HG03571 (cell line): ENCODE results near the gene TWF2.
"Not testable (repeated sequence)": the region's sequence is repeated elsewhere in the genome, so short reads cannot be mapped to it uniquely, and the experiment has no call there.

Experiments used
- ATAC-seq: cut with Tn5 transposase; IDR thresholded peaks from one replicate; pipeline ENCODE4 v1.9.1; 2021; ENCODE audit not compliant: unreplicated experiment

The TWF2 gene

DNA sequence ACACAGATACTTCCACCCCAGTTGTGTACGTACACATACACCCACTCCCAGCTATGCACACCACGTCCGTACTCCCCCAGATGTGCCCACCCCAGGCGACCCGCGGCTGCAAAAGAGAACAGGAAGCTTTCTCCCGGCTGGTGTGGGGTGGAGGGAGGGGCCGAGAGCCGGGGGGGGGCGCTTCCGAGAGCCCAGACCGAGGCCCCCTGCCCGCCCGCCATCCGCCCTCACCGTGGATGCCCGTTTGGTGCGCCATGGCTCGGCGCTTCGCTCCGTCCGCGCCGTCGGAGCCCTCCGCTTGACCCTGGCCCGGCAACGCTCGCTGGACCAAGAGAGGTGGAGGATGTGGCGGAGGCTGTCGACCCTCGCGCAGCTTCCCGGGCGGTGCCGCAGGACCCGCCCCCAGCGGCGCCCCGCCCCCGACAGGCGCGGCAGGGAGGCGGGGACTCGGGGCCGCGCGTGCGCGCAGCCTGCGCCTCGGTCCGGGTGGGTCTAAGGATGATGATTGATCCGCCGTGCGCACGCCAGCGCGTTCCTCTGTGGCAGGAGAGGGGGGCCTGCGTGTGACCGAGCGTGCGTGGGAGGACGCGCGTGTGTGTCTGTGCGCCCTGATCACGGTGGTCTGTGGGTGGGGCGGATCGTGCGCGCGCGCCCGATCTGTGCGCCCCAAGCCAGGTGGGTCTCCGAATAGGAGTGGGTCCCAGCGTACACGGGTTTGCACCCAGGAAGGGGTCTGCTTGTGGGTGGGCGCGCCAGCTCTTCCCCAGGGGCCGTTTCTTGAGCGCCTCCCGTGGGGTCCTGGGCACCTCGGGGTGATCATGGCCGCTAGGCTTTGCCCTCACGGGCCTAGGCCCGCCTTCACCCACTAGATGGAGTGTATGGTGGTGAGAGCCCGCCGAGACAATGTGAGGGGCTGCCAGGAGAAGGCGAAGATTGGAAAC is at the start of gene TWF2:
TSS of gene TWF2 (minus strand) at position 398 of the 941 bp plus-strand sequence. CDS start at position 256, 142 bp downstream.
- ATAC-seq, result peak; percentile 65

DNA sequence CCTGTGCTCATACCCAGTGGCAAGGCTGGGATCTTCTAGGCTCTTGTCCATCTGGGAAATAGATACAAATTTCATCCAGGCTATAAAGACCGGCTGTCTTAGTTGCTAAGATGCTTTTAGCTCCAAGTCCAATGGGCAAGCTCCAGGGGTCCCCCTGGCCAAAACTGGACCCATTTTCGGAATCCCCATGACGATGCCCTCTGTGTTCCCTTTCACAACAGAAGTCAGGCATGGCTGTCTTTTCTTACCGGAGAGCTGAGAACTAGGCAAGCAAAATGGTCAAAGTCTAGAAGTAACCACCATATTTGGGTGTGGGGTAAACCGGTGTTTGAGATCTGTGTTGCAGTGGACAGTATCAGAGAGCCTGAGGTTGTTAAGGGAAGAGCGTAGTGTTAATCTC is 49.7 kb upstream of the TWF2 start:
- no peak for ATAC-seq

- ATAC-seq, result no peak
Measured at GRCh38 chr3:52286777-52287110, 47.8 kb upstream of the TWF2 start.

GRCh38 chr3:52284051-52284450 is 45.1 kb upstream of the TWF2 start:
- ATAC-seq, result not testable (repeated sequence)

GRCh38 chr3:52283306-52283705 is 44.3 kb upstream of the TWF2 start:
- no peak for ATAC-seq

DNA sequence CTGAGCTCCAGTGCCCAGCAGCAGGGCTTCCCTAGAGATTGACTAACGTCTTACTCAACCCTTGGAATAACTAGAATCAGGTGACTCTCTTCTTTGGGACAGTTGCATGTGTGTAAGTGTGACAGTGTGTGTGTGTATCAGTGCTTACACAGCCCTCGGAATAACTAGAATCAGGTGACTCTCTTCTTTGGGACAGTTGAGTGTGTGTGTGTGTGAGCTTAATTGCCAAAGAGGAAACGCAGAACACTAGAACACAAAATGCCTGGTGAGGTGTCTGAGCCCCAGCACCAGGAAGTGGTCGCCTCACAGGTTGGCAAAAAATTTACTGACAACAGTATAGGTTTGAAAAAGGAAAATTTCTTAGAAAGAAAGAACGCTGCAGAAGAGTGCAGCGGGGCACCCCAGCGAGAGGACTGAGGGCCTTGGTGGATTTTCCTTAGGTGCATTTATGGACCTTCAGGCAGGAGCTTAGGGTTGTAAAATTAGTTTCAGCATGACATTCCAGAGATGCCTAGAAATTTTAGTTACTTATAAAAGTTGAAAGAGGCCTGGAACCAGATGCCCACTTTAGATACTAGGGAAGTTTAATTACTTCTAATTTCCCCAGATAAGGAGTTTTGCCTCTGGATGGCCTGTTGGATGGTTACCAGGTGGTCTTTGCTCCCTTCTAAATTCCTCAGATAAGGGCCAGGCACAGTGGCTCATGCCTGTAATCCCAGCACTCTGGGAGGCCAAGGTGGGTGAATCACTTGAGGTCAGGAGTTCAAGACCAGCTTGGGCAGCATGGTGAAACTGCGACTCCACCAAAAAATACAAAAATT is 43.2 kb upstream of the TWF2 start:
- no peak for ATAC-seq

GRCh38 chr3:52280050-52280461 is 41.1 kb upstream of the TWF2 start:
- no peak for ATAC-seq

DNA sequence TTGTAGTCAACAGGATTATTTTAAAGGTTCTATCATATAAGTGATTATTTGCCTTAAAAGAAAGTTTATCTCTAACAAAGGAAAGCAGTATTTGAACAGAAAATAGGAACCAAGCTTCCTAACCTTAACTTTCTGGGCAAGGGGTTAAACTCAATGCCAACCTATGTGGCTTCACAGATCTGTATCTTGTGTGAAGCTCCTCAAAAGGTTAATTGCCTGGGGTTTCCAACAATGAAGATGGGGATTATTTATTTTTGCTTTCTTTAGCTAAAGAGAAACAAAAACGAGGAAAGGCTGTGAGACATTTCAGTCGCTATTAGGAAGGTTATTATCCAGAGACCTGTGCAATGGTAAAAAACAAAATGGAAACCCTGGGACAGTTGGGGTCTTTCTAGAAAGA is 40.6 kb upstream of the TWF2 start:
- ATAC-seq, result no peak

- ATAC-seq, result peak; percentile 81
Measured at GRCh38 chr3:52278510-52279069, 39.6 kb upstream of the TWF2 start, which contains the start of gene WDR82. Gene WDR82, minus strand, starts transcription at chr3:52278649. Its CDS starts 288 bp downstream, at chr3:52278361.

DNA sequence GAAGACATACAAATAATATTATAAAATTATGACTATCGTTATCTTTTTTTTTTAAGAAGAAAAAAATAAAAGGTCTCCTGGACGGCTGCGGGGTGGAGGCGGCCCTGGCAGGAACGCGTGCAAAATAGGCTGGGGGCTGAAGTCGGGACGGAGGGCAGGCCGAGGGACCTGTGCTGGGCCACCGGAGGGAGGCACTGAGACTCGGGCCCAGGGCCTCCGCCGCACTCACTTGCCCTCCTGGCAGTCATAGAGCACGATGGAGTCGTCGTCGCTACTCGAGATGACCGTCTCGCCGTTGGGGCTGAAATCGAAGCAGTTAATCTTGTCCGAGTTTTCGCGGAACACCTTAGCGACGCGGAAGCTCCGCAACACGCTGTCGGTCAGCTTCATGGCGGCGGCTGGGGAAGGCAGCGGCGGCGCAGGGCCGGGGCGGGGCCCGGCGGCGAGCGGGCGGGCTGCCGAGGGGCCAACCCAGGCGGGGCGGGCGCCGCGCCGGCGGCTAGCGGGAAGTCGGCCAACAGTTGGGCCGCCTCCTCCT is 39.1 kb upstream of the TWF2 start:
- ATAC-seq, result peak; percentile 46

DNA sequence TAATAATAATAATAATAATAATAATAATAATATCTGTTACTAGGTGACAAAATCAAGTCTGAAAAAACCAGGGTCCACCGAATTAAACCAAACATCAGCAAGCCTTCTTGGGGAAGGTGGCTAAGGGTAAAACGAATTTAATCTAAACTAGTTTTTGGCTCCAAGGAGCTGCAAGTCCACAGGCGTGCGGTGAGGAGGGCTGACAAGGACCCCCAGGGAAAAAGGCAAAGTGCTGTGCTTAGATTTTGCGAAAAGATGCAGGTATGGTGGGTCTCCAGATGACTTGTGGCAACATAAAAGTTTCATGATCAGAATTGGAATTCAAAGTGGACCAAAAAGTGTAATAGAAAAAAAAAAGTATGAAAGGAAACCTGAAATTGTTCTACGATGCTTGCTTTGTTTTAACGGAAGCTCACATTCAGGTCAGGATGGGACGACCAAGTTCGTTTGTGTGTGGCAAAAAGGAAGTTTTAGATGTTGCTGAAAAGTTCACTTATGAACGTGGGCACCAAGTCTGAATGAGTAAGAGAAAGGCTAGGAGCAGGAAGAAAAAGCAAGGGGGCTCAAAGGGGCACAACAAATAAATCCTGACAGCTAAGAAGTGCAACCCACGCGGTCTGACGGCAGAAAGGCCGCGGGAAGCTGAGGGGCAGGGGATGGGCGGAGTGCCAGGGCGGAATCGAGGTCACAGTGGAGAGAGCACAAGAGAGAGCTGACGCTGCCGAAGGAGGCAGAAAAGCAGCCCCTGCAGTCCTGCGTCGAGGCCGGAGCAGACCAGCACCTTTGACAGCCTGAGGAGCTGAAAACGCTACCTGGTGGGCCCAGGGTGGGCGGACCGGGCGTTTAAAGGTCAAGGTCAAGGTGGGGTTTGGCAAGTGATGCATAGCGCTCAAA is 38.4 kb upstream of the TWF2 start:
- no peak for ATAC-seq

- not testable (repeated sequence) for ATAC-seq
Measured at GRCh38 chr3:52274781-52275180, 35.8 kb upstream of the TWF2 start.

- no peak for ATAC-seq
Measured at GRCh38 chr3:52272831-52273230, 33.9 kb upstream of the TWF2 start.

DNA sequence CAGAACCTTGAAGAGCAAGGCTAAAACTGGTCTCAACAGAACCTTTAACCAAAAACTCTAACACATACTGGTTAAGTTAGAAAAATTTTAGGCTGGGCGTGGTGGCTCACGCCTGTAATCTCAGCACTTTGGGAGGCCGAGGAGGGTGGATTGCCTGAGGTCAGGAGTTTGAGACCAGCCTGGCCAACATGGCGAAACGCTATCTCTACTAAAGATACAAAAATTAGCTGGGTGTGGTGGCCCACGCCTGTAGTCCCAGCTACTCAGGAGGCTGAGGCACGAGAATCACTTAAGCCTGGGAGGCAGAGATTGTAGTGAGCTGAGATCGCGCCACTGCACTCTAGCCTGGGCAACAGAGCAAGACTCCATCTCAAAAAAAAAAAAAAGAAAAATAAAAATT is 33.2 kb upstream of the TWF2 start:
- not testable (repeated sequence) for ATAC-seq

DNA sequence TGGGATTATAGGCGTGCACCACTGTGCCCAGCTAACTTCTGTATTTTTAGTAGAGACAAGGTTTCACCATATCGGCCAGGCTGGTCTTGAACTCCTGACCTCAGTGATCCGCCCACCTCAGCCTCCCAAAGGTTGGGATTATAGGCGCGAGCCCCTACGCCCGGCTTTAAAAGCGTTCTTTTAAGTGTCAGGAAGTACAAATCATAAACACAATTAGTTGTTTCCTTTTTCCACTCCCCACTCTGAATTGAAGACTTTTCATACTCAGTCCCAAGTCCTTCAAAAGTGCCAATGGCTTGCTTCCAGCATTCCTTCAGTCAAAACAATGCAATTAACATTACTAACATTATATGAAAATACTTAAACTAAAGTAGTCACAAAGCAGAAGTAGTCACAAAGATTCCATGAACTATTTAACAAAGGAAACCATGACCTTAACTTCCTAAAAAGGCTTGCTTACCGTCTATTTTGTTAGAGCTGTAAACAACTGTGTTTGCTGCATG is 31.3 kb upstream of the TWF2 start:
- ATAC-seq, result no peak

DNA sequence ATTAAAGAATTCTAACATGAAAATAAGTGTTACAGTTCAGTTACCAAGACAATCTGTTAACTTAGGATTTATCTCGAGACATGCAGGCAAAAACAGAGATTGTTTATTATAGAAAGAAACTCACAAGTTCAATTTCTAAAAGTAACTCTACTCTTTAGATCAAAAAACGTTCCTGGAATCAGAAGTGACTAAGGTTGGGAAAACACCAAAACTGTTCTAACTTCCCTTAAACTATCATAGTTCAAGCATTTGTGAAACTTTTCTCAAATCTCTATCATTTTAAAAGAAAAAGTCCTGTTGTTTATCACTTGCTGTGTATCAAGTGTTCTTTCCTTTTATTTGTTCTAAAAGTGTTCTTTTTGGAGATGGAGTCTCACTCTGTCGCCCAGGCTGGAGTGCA is 30.8 kb upstream of the TWF2 start:
- no peak for ATAC-seq

GRCh38 chr3:52268036-52268435 is 29.1 kb upstream of the TWF2 start:
- ATAC-seq, result no peak

GRCh38 chr3:52265387-52265786 is 26.4 kb upstream of the TWF2 start:
- no peak for ATAC-seq

DNA sequence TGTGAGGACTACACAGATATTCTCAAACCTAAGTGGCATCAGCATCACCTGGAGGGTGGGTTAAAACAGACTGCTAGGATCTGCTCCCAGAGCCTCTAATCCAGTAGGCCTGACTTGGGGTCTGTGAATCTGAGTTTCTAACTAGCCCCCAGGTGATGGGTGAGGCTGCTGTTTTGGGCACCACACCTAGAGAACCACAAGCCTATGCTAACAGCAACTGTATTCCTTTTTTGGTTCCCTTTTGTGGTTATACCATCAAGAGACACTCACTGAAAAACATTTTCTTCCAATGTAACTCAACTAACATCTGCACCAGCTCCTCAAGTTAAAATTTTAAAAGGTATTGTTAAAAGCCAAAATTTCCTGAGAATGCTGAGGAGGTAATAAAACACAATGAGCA is 23.5 kb upstream of the TWF2 start:
- no peak for ATAC-seq

DNA sequence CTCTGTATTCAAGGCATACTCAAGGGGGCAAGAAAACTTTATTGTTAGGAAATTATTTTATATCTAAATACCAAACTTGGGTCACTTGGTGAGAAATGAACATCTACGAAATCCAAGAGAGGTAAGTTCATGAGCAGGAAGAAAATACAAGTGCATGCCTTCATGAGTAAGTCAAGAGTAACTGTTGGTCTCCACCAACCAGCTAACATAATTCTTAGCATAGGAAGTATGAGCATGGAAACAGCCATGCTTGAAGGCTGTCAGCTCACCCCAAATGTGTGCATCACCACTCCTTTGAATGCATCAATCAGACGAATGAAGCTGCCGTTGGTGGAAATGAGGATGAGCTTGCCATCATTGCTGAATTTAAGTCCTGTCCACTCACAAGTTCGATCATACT is 20.5 kb upstream of the TWF2 start:
- ATAC-seq, result no peak
